ENCODE measurements around the gene TET3. TPM values are rescaled to one million over a fixed set of nuclear protein-coding genes. Genes with fewer than 3 reads are reported as not detected.
A peak's percentile ranks its signal among the peaks of the same experiment; 100 is the strongest.

TET3 gene
- polyA plus RNA-seq, 2 of the 4 experiments (the other 2 are of a cell fraction) = 4.6 to 6.1 TPM

DNA sequence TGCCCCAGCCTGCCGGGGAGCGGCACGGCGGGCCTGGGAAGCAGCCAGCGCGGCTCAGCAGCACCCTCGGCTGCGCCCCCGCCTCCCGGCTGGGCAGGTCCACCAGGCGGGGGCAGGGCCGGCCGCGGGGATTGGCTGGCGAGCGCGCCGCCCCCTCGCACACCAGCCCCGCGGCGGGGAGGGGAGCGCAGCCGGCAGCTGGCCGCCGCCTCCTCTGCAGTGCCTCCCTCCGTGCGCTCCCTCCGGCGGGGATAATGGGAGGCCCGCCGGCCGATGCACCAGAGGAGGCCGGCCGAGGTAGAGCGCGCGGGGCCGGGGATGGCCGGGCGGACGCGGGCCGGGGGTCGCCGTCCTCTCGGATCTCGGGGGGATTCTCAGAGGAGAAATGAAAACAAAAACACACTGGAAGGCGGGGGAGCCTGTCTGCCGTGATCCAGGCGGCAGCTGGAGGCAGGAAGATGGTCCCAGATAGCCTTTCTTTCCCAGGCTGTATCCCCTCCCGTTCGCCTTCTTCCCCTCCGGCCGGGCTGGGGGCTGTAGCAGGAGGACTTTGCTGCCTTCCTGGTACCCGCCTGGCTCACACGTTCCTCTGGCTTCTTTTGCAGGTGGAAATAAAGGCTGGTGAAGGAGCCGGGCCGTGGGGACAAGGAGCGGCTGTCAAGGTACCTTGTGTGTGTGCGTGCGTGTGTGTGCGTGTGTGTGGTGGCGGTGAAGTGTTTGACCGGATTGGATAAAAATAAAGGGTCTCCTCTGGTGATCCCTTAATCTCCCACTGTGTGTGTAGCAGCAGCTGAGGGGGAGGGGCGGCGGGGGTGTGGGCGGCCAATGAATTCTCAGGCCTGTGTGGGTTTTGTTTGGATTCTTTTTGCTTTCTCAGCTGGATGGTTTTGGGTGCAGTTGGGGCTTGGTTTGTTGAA is 18.1 kb downstream of the TET3 start (continued):
- TF ChIP-seq, protein P1, sequence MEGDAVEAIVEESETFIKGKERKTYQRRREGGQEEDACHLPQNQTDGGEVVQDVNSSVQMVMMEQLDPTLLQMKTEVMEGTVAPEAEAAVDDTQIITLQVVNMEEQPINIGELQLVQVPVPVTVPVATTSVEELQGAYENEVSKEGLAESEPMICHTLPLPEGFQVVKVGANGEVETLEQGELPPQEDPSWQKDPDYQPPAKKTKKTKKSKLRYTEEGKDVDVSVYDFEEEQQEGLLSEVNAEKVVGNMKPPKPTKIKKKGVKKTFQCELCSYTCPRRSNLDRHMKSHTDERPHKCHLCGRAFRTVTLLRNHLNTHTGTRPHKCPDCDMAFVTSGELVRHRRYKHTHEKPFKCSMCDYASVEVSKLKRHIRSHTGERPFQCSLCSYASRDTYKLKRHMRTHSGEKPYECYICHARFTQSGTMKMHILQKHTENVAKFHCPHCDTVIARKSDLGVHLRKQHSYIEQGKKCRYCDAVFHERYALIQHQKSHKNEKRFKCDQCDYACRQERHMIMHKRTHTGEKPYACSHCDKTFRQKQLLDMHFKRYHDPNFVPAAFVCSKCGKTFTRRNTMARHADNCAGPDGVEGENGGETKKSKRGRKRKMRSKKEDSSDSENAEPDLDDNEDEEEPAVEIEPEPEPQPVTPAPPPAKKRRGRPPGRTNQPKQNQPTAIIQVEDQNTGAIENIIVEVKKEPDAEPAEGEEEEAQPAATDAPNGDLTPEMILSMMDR (IDR thresholded peaks at IDR 0.05) = no peak
- TF ChIP-seq SREBF2 (IDR thresholded peaks at IDR 0.05) = no peak
- no peak for TF ChIP-seq TP53 (CRISPR knock-in tag; IDR thresholded peaks at IDR 0.05)
- TF ChIP-seq, protein P2, sequence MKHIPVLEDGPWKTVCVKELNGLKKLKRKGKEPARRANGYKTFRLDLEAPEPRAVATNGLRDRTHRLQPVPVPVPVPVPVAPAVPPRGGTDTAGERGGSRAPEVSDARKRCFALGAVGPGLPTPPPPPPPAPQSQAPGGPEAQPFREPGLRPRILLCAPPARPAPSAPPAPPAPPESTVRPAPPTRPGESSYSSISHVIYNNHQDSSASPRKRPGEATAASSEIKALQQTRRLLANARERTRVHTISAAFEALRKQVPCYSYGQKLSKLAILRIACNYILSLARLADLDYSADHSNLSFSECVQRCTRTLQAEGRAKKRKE (CRISPR knock-in tag; IDR thresholded peaks at IDR 0.05; ENCODE audit: low read depth) = no peak
- no peak for TF ChIP-seq RAD21 (conservative IDR thresholded peaks at IDR 0.05 in 1 of 2, IDR thresholded peaks at IDR 0.05 in 1 of 2)
- TF ChIP-seq POLR2A (IDR thresholded peaks at IDR 0.05; ENCODE audit: low read length) = no peak
- TF ChIP-seq RARB (CRISPR knock-in tag; IDR thresholded peaks at IDR 0.05) = no peak
- TF ChIP-seq CHD4 (IDR thresholded peaks at IDR 0.05; ENCODE audit: borderline replicate concordance) = no peak

DNA sequence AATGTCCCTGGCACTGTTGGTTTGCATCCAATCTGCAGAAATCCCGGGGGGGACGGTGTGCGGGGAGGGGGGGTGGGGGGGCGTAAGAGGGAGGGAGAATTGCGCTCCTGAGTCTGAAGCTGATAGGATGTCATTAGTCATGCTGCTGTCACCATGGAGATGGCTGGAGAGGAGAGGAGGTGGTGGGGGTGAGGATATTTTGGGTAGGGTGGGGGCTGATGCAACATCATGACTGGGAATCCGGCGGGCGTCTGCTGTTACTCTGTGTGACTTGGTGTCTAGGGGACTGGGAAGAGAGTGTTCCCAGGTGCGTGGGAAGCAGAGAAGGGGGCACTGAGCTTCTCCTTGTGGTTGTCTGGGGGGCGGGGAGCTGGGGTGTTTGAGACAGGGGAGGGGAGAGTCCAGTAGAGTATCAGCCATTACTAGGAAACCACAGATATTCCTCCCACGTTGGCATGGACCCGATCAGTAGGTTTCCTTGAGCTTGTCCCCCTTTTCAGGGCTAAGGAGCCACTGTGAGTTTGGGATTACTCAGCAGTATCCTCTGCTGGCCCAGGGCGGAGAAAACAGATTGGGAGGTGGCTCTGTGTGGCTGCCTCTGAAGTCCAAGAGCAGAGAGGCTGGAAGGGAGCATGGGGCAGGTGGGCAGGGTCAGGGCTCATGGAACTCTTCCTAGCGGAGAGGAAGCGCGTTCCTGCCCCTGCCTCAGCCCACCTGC is 18.9 kb downstream of the TET3 start:
- Histone ChIP-seq H3K27ac (peak overlapping the region in 1 of 2 experiments; percentile 46; a peak in 2 of 6 replicates), H3K9me3 (no peaks in the 10 kb centered on the region), H3K4me3 (no peak overlapping the region), H3K4me1 (peaks cover 27% of the 10 kb centered on the region), H3K4me2 (peak overlapping the region; percentile 64)
- TF ChIP-seq HOXB13 (CRISPR knock-in tag; IDR thresholded peaks at IDR 0.05; ENCODE audit: low read depth) (no peak), HDAC2 (IDR thresholded peaks at IDR 0.05) (no peak), MYC (IDR thresholded peaks at IDR 0.05; ENCODE audit: borderline replicate concordance, low read length) (no peak), MAFK (IDR thresholded peaks at IDR 0.05; ENCODE audit: partially characterized antibody) (no peak), EP300 (IDR thresholded peaks at IDR 0.05) (no peak), BHLHE40 (IDR thresholded peaks at IDR 0.05; ENCODE audit: low read depth, low read length) (no peak), POLR2AphosphoS2 (conservative IDR thresholded peaks at IDR 0.05; ENCODE audit: low read length) (no peak), RCOR1 (IDR thresholded peaks at IDR 0.05; ENCODE audit: low read depth, low read length) (no peak), HOXA7 (CRISPR knock-in tag; IDR thresholded peaks at IDR 0.05) (no peak), HOXB5 (CRISPR knock-in tag; IDR thresholded peaks at IDR 0.05) (no peak)
- TF ChIP-seq, protein P2 (CRISPR knock-in tag; IDR thresholded peaks at IDR 0.05; ENCODE audit: low read depth) = no peak
- TF ChIP-seq, protein P3, sequence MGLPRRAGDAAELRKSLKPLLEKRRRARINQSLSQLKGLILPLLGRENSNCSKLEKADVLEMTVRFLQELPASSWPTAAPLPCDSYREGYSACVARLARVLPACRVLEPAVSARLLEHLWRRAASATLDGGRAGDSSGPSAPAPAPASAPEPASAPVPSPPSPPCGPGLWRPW (IDR thresholded peaks at IDR 0.05) = no peak
- ChIA-PET POLR2A (no interaction called here), CTCF (interaction anchor here (0.7 to 1.4 kb wide), 5 partner anchors 16 to 180 kb away, joined by 3 read pairs; no protein-coding TSS in a partner anchor)
- DNase-seq (ENCODE audit: low read depth in 1 of 2, low spot score in 1 of 2) (no peak), FAIRE-seq (no peak), ATAC-seq (no peak)
- WGBS (ENCODE audit: missing lambda C conversion rate) = 80% methylated on average over 15 of the region's 16 CpGs
